Astrocyte of the spinal cord (primary cell): ENCODE data around the gene PPP3CA.

Experiments used
- DNase-seq: peaks from one replicate; pipeline ENCODE4 v3.0.0; 2011; ENCODE audit warnings: low read depth, low spot score
- H3K4me3 ChIP-seq: 2 replicates; pipeline ENCODE4 v1.5.1; 2011; ENCODE audit warnings: low read depth, mild to moderate bottlenecking, low read length, moderate library complexity
- in situ Hi-C: cut with HindIII; loops from 2 replicates; pipeline ENCODE4 v1.10.0; 2017; ENCODE audit warnings: low sequenced_read_pairs
- TF ChIP-seq, protein P1 (sequence below): IDR thresholded peaks from 2 replicates; pipeline ENCODE4 v1.5.1; 2012; ENCODE audit warnings: low read depth, mild to moderate bottlenecking, low read length, inconsistent platforms

Gene PPP3CA

DNA sequence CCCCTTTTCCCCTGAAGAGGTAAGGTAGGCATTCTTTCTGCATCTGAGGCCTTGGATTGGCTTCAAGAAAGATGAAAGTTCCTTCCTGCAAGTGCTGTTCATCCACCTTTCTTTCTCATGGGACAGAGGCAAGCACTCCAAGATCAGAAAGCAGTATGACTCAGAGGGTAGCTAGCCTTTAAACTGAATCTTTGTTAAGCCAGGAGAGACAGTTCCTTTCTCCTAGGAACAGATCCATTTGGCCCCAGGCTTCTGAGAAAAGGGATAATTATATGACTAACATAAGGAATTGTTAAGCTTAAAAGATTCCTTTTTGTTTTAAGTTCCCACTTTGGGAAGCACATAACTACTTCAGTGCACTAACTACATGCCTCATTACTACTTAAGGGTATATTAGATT, 192.0 kb downstream of the PPP3CA start:
- DNase-seq = peak; percentile 59
- no peak overlapping the region for H3K4me3 ChIP-seq
- in situ Hi-C loops = no loop called here
- TF ChIP-seq, protein P1, sequence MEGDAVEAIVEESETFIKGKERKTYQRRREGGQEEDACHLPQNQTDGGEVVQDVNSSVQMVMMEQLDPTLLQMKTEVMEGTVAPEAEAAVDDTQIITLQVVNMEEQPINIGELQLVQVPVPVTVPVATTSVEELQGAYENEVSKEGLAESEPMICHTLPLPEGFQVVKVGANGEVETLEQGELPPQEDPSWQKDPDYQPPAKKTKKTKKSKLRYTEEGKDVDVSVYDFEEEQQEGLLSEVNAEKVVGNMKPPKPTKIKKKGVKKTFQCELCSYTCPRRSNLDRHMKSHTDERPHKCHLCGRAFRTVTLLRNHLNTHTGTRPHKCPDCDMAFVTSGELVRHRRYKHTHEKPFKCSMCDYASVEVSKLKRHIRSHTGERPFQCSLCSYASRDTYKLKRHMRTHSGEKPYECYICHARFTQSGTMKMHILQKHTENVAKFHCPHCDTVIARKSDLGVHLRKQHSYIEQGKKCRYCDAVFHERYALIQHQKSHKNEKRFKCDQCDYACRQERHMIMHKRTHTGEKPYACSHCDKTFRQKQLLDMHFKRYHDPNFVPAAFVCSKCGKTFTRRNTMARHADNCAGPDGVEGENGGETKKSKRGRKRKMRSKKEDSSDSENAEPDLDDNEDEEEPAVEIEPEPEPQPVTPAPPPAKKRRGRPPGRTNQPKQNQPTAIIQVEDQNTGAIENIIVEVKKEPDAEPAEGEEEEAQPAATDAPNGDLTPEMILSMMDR = no peak

DNA sequence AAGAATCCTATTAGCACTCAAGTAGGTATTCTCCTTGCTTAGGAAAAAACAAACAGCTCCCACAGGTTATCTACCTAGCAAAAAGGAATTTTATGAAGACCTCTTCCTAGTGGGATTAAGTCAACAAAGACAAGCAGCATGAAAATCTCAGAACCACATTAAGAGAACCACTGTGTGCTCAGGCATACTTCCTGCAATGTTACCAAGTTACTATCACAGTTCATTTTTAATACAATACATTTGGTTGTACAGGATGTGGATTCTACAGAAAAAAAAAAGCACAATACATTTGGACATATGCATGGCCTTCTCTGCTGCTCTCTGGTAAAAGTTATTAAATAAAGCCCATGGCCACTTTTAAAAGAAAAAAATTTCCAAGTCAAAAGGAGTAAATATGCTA, 193.7 kb downstream of the PPP3CA start:
- TF ChIP-seq, protein P1 = no peak
- in situ Hi-C loops = no loop called here
- H3K4me3 ChIP-seq = no peak overlapping the region

DNA sequence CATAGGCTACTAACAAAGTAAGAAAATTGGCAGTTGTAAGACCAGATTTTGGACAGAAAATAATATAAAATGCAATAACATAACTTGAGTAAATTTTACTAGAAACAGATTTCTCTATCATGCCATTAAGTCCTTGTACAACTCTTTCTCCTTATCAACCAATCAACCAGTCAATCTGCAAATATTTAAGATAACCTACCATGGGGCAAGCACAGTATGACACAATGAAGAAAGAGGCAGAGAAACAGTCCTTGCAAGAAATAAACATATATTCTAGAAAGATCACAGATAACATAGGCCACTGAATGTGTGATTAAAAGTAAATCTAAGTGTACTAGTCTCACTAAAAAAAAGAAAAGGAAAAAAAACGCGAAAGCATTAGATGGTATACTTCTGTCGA, 194.8 kb downstream of the PPP3CA start:
- TF ChIP-seq, protein P1 = no peak
- H3K4me3 ChIP-seq = no peak overlapping the region
- in situ Hi-C loops = no loop called here
- DNase-seq = no peak

More for the DNA sequence above, 193.7 kb downstream of the PPP3CA start:
- no peak for DNase-seq

DNA sequence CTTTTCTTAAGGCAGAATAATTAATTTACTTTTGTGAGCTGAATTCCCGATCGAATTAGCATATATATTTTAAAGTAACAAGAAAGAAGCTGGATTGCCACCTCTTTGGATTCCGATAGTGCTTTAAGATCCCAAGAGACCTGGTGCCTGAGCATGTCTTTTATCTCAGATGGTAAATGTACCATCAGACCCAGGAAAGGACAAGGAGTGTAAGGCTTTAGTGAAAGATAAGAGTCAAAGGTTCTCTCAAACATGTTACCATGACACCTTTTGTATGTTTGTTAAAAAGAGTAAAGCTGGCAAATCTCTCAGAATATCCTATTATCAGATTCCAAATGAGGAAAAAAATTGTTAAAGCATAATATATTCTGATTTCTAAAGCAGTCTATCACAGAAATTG, 198.8 kb downstream of the PPP3CA start:
- no peak overlapping the region for H3K4me3 ChIP-seq
- DNase-seq = no peak
- in situ Hi-C loops = no loop called here
- TF ChIP-seq, protein P1 = no peak

DNA sequence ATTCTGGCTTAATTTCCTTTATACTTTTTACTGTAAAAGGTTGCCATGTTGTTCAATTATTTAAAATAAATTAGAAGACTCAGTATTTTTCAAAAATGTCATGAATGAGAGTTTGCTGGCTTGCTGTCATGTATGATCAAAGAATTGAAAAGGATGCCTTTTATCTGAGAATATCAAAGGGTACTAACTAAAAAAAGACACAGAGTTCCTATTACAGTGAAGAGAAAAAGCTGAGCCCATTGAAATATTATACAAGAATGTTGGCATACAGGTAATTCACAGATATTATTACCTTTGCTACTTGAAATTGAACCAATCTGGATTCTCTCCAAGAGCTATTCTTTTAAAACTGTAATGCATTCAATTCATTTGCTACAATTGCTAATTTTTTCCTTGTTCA, 200.0 kb downstream of the PPP3CA start:
- DNase-seq = no peak
- TF ChIP-seq, protein P1 = no peak
- no peak overlapping the region for H3K4me3 ChIP-seq
- in situ Hi-C loops = no loop called here

DNA sequence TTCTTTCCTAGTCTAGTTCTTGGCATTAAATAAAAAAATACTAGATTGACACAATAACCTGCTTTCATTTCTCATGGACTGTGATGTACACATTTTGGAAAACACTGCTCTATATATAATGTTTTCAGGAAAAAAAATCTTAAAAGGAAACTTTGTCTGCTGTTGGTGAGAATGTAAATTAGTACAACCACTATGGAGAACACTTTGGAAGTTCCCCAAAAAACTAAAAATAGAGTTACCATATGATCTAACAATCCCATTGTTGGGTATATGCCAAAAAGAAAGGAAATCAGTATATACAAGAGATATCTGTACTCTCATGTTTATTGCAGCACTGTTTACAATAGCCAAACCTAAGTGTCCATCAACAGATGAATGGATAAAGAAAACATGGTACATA, 202.3 kb downstream of the PPP3CA start:
- in situ Hi-C loops = no loop called here
- no peak overlapping the region for H3K4me3 ChIP-seq
- DNase-seq = no peak
- TF ChIP-seq, protein P1 = no peak

DNA sequence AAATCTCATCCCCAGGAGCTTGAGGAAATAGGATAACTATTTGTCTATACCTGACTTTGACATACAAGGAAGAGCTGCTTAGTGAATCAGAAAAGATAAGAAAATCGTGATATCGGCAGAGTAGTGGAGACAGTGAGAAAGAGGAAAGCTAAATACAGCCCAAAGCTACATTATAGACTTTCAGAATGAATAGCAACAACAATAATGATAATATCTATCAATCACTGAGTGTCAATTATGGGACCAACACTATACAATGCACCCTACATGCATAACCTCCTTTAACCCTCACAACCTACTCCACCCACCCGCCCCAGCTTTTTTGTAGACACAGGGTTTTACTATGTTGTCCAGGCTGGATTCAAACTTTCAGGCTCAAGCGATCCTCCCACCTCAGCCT, 205.1 kb downstream of the PPP3CA start:
- in situ Hi-C loops = no loop called here
- no peak overlapping the region for H3K4me3 ChIP-seq
- TF ChIP-seq, protein P1 = no peak
- no peak for DNase-seq
